ENCODE measurements around the gene BRMS1. TPM values are rescaled to one million over a fixed set of nuclear protein-coding genes. Genes with fewer than 3 reads are reported as not detected.
A peak's percentile ranks its signal among the peaks of the same experiment; 100 is the strongest.

BRMS1 gene
- total and polyA plus RNA-seq, 4 donors: 12.0 to 24.0 (median 20.3) TPM

GRCh38 chr11:66336234-66337102 is 8.4 kb downstream of the BRMS1 start, which contains the start of gene RIN1:
Gene RIN1 (minus strand): TSS chr11:66336434. CDS start chr11:66336402, 32 bp downstream.
- Histone ChIP-seq H3K9ac (ENCODE audit: low read depth in 1 of 2, low read length in 2 of 2) (no peak within 1 kb of the TSS), H3K4me1 (ENCODE audit: control insufficient read depth in 4 of 4, insufficient read depth in 4 of 4, low read length in 3 of 4) (peaks cover 4 to 16% (median 8%) of the 10 kb centered on the region in 4 donors), H3K27me3 (ENCODE audit: control insufficient read depth in 4 of 4, insufficient read depth in 4 of 4, low read length in 3 of 4) (no peaks in the 10 kb centered on the region), H3K9me3 (ENCODE audit: control insufficient read depth in 4 of 4, low read length in 3 of 4) (no peaks in the 10 kb centered on the region), H3K27ac (ENCODE audit: low read depth in 1 of 2, low read length in 2 of 2) (peak within 1 kb of the TSS; percentile 51 to 63), H3K36me3 (ENCODE audit: control insufficient read depth in 4 of 4, insufficient read depth in 3 of 4, low read depth in 1 of 4, low read length in 3 of 4) (peaks cover 6 to 29% (median 15%) of the 10 kb centered on the region in 4 donors), H3K4me3 (ENCODE audit: low read depth in 1 of 3, low read length in 3 of 3) (peak within 1 kb of the TSS in 2 of 3 donors; percentile 28 to 32)
- WGBS: 22% methylated on average over 22 of the region's 22 CpGs
- DNase-seq (ENCODE audit: low spot score): no peak
- peak in 1 of 2 donors; percentile 37 for TF ChIP-seq EGR1 (IDR thresholded peaks at IDR 0.05; ENCODE audit: low read depth in 2 of 2)
- no peak for TF ChIP-seq FOXA2 (IDR thresholded peaks at IDR 0.05)
- no peak for TF ChIP-seq GABPA (IDR thresholded peaks at IDR 0.05 in 1 of 2, conservative IDR thresholded peaks at IDR 0.05 in 1 of 2)
- TF ChIP-seq YY1 (IDR thresholded peaks at IDR 0.05): no peak
- no peak for TF ChIP-seq FOXA1 (IDR thresholded peaks at IDR 0.05)
- no peak for TF ChIP-seq ATF3 (IDR thresholded peaks at IDR 0.05)
- no peak for TF ChIP-seq TAF1 (conservative IDR thresholded peaks at IDR 0.05)
- peak; percentile 72 to 78 for TF ChIP-seq RAD21 (IDR thresholded peaks at IDR 0.05)
- peak; percentile 38 for TF ChIP-seq NR2F2 (IDR thresholded peaks at IDR 0.05)
- TF ChIP-seq CTCF (IDR thresholded peaks at IDR 0.05; ENCODE audit: low read depth, low read length, missing input control): peak; percentile 36
- no peak for TF ChIP-seq RXRA (IDR thresholded peaks at IDR 0.05)
- no peak for TF ChIP-seq SP1 (IDR thresholded peaks at IDR 0.05)
- peak in 1 of 2 donors; percentile 66 for TF ChIP-seq JUND (IDR thresholded peaks at IDR 0.05)
- TF ChIP-seq REST (IDR thresholded peaks at IDR 0.05): no peak
- no peak for TF ChIP-seq MAX (IDR thresholded peaks at IDR 0.05)
